GM12878 (cell line): ENCODE data around the gene CCDC83.

ENCODE experiments used
- CTCF ChIP-seq, 3 experiments: IDR thresholded peaks in 2 of 3; conservative IDR thresholded peaks in 1 of 3; 2 replicates each; pipeline ENCODE4 v1.5.1; 2011; ENCODE audit warnings: low read depth in 3 of 3, low read length in 3 of 3, mild to moderate bottlenecking in 3 of 3, control low read depth in 2 of 3, moderate library complexity in 2 of 3, inconsistent platforms in 1 of 3, mixed read lengths in 1 of 3; ENCODE audit not compliant: control insufficient read depth in 2 of 3, insufficient read depth in 1 of 3; ENCODE audit errors: extremely low read depth in 1 of 3
- ELK1 ChIP-seq: IDR thresholded peaks from 2 replicates; pipeline ENCODE4 v1.6.1; 2012; ENCODE audit warnings: low read depth, low read length, improper control_type of control experiment
- NFYB ChIP-seq: IDR thresholded peaks from 2 replicates; pipeline ENCODE4 v1.6.1; 2011; ENCODE audit warnings: low read depth, mild to moderate bottlenecking, low read length, improper control_type of control experiment, moderate library complexity; ENCODE audit not compliant: insufficient read depth
- POLR2AphosphoS5 ChIP-seq: IDR thresholded peaks from 2 replicates; pipeline ENCODE4 v1.6.1; 2011; ENCODE audit warnings: mild to moderate bottlenecking, low read length, inconsistent platforms
- TAF1 ChIP-seq: IDR thresholded peaks from 2 replicates; pipeline ENCODE4 v1.6.1; 2011; ENCODE audit warnings: mild to moderate bottlenecking, low read depth, low read length, borderline replicate concordance
- TCF12 ChIP-seq: IDR thresholded peaks from 2 replicates; pipeline ENCODE4 v1.6.1; 2011; ENCODE audit warnings: low read depth, mild to moderate bottlenecking, low read length
- ZNF217 ChIP-seq: fragments of 450-650 bp; IDR thresholded peaks from 2 replicates; pipeline ENCODE4 v1.6.1; 2017; ENCODE audit warnings: antibody characterized with exemption, mild to moderate bottlenecking
- ZNF687 ChIP-seq: fragments of 450-650 bp; IDR thresholded peaks from 2 replicates; pipeline ENCODE4 v1.6.1; 2017; ENCODE audit warnings: mild to moderate bottlenecking, moderate library complexity

GRCh38 chr11:85815186-85815931, 39.8 kb upstream of the CCDC83 start:
- TF ChIP-seq TAF1 (no peak), TCF12 (no peak), ELK1 (no peak), ZNF217 (no peak), CTCF (IDR thresholded peaks at IDR 0.05 in 2 of 3, conservative IDR thresholded peaks at IDR 0.05 in 1 of 3; ENCODE audit: control insufficient read depth in 2 of 3, extremely low read depth in 1 of 3, insufficient read depth in 1 of 3, low read depth in 3 of 3, low read length in 3 of 3) (no peak), ZNF687 (no peak), NFYB (no peak), POLR2AphosphoS5 (no peak)
